Activated gamma-delta T cell treated with Interleukin-2 at 50 U/mL for 16 hours (primary cell): Measurements from ENCODE around the gene GP5.

Source experiments
- DNase-seq: peaks from one replicate; pipeline ENCODE4 v3.0.0-alpha.2; 2020

The GP5 gene

DNA sequence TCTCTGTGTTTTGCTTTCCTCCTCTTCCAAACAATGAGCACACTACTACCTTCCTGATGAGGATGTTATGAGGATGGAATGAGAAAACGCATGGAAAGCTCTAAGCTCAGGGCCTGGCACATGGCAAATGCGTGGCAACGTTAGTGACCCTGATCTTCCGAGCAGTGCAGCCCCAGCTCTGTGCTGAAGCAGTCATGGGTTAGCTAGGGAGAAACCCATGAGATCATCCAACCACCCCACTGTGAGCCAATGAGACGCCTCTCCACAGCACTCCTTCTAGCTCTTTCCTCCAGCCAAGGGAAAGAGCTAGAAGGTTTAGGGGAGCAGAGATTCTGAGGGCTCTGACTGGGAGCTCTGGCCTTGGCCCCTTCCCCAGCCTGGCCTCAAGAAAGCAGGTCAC, 52.4 kb downstream of the GP5 start:
- DNase-seq: no peak

DNA sequence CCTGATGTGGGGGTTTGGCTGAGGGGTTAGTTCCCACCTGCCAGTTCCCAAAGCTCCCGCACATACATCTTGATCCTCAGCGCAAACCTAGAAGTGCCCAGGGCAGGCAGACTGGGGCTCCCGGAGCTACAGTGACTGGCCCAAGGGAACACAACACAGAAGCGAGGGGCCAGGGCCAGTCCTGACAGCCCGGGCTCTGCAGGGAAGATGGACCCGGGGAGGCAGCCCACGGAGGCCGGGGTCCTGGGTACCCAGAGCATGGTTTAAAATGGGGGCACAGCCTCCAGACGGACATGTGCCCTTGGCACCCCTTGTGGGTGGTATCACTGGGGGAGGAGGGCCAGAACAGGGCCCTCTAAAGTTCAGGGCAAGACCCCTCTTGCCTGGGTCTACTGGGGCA, 53.0 kb downstream of the GP5 start:
- no peak for DNase-seq
